ENCODE results near the gene TM4SF4. TPM values are rescaled to one million over a fixed set of nuclear protein-coding genes. Genes with fewer than 3 reads are reported as not detected.
A peak's percentile ranks its signal among the peaks of the same experiment; 100 is the strongest.

Gene TM4SF4
- total RNA-seq, 1 donor from 2014 or later = not detected

GRCh38 chr3:149501524-149501923, 27.0 kb downstream of the TM4SF4 start:
- H3K27me3 Mint-ChIP-seq (ENCODE audit: low read depth, unreplicated experiment) = no peaks in the 10 kb centered on the region
- H3K9ac ChIP-seq (ENCODE audit: low read length) = peak overlapping the region; percentile 33
- DNase-seq (ENCODE audit: low read depth) (peak; percentile 85), FAIRE-seq (peak; percentile 87)
- H3K9me3 Mint-ChIP-seq (ENCODE audit: unreplicated experiment) = peaks cover 1% of the 10 kb centered on the region
- H3K4me2 ChIP-seq (ENCODE audit: low read length) = peak overlapping the region; percentile 58
- H3K27ac ChIP-seq (ENCODE audit: low read depth, low read length) = peak overlapping the region; percentile 77
- peak overlapping the region; percentile 34 for H3K27ac Mint-ChIP-seq (ENCODE audit: unreplicated experiment)
- H3K36me3 ChIP-seq (ENCODE audit: insufficient read depth, low read length) = no peaks in the 10 kb centered on the region
- no peaks in the 10 kb centered on the region for H3K9me3 ChIP-seq (ENCODE audit: insufficient read depth, low read depth, low read length)
- no peaks in the 10 kb centered on the region for H4K20me1 ChIP-seq (ENCODE audit: insufficient read depth, low read length)
- TF ChIP-seq EZH2 (IDR thresholded peaks at IDR 0.05; ENCODE audit: insufficient read depth, low read length) (no peak), CTCF (IDR thresholded peaks at IDR 0.05; ENCODE audit: insufficient read depth, low read depth, low read length) (no peak)
- no peaks in the 10 kb centered on the region for H3K79me2 ChIP-seq (ENCODE audit: insufficient read depth, low read length)
- H3K4me3 Mint-ChIP-seq (ENCODE audit: unreplicated experiment) = no peak overlapping the region
- H3K4me1 Mint-ChIP-seq (ENCODE audit: low read depth, unreplicated experiment) = peaks cover 3% of the 10 kb centered on the region
- no peaks in the 10 kb centered on the region for H3K36me3 Mint-ChIP-seq (ENCODE audit: low read depth, unreplicated experiment)
- H2AFZ ChIP-seq (ENCODE audit: low read depth, low read length) = peak overlapping the region; percentile 11
- no peak overlapping the region for H3K4me3 ChIP-seq (ENCODE audit: insufficient read depth, low read depth, low read length)
- H3K4me1 ChIP-seq (ENCODE audit: insufficient read depth, low read length) = peaks cover 14% of the 10 kb centered on the region
- no peaks in the 10 kb centered on the region for H3K27me3 ChIP-seq (ENCODE audit: insufficient read depth, low read length)

GRCh38 chr3:149502438-149502837, 27.9 kb downstream of the TM4SF4 start:
- FAIRE-seq = no peak
- peaks cover 6% of the 10 kb centered on the region for H3K4me1 Mint-ChIP-seq (ENCODE audit: low read depth, unreplicated experiment)

More at GRCh38 chr3:149502438-149502837, 27.9 kb downstream of the TM4SF4 start:
- Histone ChIP-seq H3K4me2 (ENCODE audit: low read length) (no peak overlapping the region), H3K9ac (ENCODE audit: low read length) (no peak overlapping the region), H3K27ac (ENCODE audit: low read depth, low read length) (no peak overlapping the region), H3K36me3 (ENCODE audit: insufficient read depth, low read length) (no peaks in the 10 kb centered on the region), H4K20me1 (ENCODE audit: insufficient read depth, low read length) (no peaks in the 10 kb centered on the region), H3K9me3 (ENCODE audit: insufficient read depth, low read depth, low read length) (no peaks in the 10 kb centered on the region), H3K79me2 (ENCODE audit: insufficient read depth, low read length) (no peaks in the 10 kb centered on the region), H3K27me3 (ENCODE audit: insufficient read depth, low read length) (no peaks in the 10 kb centered on the region), H2AFZ (ENCODE audit: low read depth, low read length) (no peak overlapping the region), H3K4me1 (ENCODE audit: insufficient read depth, low read length) (peaks cover 23% of the 10 kb centered on the region), H3K4me3 (ENCODE audit: insufficient read depth, low read depth, low read length) (no peak overlapping the region)
- no peak overlapping the region for H3K4me3 Mint-ChIP-seq (ENCODE audit: unreplicated experiment)
- H3K9me3 Mint-ChIP-seq (ENCODE audit: unreplicated experiment) = peaks cover 1% of the 10 kb centered on the region
- H3K27me3 Mint-ChIP-seq (ENCODE audit: low read depth, unreplicated experiment) = no peaks in the 10 kb centered on the region
- no peak overlapping the region for H3K27ac Mint-ChIP-seq (ENCODE audit: unreplicated experiment)
- DNase-seq (ENCODE audit: low read depth) = no peak
- H3K36me3 Mint-ChIP-seq (ENCODE audit: low read depth, unreplicated experiment) = no peaks in the 10 kb centered on the region
- TF ChIP-seq EZH2 (IDR thresholded peaks at IDR 0.05; ENCODE audit: insufficient read depth, low read length) (no peak), CTCF (IDR thresholded peaks at IDR 0.05; ENCODE audit: insufficient read depth, low read depth, low read length) (no peak)

Data from astrocyte (in vitro differentiated cells and primary cell).